ENCODE data around the gene HINT3.

Gene HINT3

DNA sequence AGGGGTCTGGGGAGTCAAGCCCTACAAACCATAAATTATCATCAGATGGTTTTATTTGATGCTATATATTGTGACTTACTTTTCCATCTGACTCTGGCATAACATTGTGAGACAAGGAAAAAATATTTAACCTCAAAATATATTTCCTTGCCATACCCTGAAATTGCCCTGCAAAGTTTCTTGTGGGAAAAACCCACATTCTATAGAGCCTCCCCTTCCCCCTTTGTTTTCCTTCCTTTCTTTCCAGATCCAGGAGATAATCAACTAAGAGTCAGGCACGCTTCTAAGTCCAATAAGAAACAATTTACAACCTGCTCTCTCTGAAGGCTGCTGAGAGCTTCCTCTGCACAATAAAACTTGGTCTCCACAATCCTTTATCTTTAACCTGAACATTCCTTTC, 17.5 kb upstream of the HINT3 start:
- Histone ChIP-seq H3K27ac (ENCODE audit: insufficient read depth, low read length, poor library complexity, severe bottlenecking) (no peak overlapping the region), H3K36me3 (ENCODE audit: control insufficient read depth, insufficient read depth, low read length) (no peaks in the 10 kb centered on the region), H3K4me3 (ENCODE audit: insufficient read depth, low read depth, low read length, poor library complexity, severe bottlenecking) (no peak overlapping the region), H3K9me3 (ENCODE audit: control insufficient read depth, low read length) (no peaks in the 10 kb centered on the region), H3K4me1 (ENCODE audit: control insufficient read depth, insufficient read depth, low read length, poor library complexity, severe bottlenecking) (no peaks in the 10 kb centered on the region), H3K27me3 (replicated peaks; ENCODE audit: control insufficient read depth, insufficient read depth, low read length, poor library complexity, severe bottlenecking) (no peaks in the 10 kb centered on the region)
- DNase-seq = no peak

DNA sequence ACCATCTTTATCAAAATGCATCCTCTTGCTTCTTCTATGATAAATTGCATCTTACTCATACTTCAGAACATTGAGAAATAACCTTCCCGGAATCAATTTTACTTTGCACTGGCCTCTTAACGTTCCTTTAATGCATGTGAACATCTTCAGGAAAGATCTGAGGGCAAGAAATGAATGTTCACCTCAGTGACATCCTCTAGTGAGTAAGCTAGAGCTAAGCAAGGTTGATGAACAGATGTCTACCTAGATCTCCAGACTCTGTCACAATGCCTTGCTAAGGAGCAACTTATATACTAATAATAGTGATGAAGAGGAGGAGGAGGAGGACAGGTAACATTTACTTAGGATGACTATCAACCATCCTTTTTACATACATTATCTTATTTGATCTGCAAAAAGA, 16.8 kb upstream of the HINT3 start:
- DNase-seq = no peak
- H3K27me3 ChIP-seq (replicated peaks; ENCODE audit: control insufficient read depth, insufficient read depth, low read length, poor library complexity, severe bottlenecking) = no peaks in the 10 kb centered on the region
- H3K4me3 ChIP-seq (ENCODE audit: insufficient read depth, low read depth, low read length, poor library complexity, severe bottlenecking) = no peak overlapping the region
- H3K4me1 ChIP-seq (ENCODE audit: control insufficient read depth, insufficient read depth, low read length, poor library complexity, severe bottlenecking) = no peaks in the 10 kb centered on the region
- no peaks in the 10 kb centered on the region for H3K36me3 ChIP-seq (ENCODE audit: control insufficient read depth, insufficient read depth, low read length)
- no peaks in the 10 kb centered on the region for H3K9me3 ChIP-seq (ENCODE audit: control insufficient read depth, low read length)
- H3K27ac ChIP-seq (ENCODE audit: insufficient read depth, low read length, poor library complexity, severe bottlenecking) = no peak overlapping the region

DNA sequence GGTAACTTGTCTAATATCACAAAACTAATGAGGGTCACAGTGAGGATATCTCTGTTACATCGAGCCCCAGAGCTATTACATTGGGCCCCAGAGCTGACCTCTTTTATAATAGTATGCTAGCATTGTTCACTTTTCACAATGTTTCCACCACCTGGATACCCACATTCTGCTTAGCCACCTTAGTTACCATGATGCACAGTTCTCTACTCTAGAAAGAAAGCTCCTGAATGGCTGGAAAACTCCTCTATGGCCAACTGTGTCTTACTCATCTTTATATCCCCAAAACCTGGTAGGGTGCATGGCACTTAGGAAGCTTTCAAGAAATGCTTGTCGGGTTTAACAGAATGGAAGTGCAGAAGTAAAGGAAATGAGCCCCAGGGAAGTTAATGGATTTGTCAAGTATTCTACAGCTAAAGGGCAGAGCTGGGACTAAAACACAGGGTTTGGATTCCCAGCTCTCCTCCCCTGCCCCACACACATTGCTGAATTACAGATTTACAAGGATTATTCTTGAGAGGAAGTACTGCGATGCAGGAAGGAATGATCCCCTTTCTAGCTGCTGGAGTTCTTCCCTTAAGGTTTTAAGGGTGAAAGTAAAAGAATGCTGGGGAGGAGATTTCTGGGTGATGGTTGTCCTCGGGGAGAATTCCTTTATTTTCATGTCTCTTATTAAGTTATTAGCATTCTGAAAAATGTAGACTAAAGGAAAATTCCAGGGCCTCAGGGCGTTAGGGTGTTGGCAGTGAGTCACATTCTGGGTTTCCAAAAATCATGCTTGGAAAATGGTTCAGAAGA, 16.1 kb upstream of the HINT3 start:
- H3K4me3 ChIP-seq (ENCODE audit: insufficient read depth, low read depth, low read length, poor library complexity, severe bottlenecking) = no peak overlapping the region
- no peaks in the 10 kb centered on the region for H3K9me3 ChIP-seq (ENCODE audit: control insufficient read depth, low read length)
- no peak for DNase-seq
- H3K4me1 ChIP-seq (ENCODE audit: control insufficient read depth, insufficient read depth, low read length, poor library complexity, severe bottlenecking) = no peaks in the 10 kb centered on the region
- no peak overlapping the region for H3K27ac ChIP-seq (ENCODE audit: insufficient read depth, low read length, poor library complexity, severe bottlenecking)
- H3K36me3 ChIP-seq (ENCODE audit: control insufficient read depth, insufficient read depth, low read length) = no peaks in the 10 kb centered on the region
- H3K27me3 ChIP-seq (replicated peaks; ENCODE audit: control insufficient read depth, insufficient read depth, low read length, poor library complexity, severe bottlenecking) = no peaks in the 10 kb centered on the region

DNA sequence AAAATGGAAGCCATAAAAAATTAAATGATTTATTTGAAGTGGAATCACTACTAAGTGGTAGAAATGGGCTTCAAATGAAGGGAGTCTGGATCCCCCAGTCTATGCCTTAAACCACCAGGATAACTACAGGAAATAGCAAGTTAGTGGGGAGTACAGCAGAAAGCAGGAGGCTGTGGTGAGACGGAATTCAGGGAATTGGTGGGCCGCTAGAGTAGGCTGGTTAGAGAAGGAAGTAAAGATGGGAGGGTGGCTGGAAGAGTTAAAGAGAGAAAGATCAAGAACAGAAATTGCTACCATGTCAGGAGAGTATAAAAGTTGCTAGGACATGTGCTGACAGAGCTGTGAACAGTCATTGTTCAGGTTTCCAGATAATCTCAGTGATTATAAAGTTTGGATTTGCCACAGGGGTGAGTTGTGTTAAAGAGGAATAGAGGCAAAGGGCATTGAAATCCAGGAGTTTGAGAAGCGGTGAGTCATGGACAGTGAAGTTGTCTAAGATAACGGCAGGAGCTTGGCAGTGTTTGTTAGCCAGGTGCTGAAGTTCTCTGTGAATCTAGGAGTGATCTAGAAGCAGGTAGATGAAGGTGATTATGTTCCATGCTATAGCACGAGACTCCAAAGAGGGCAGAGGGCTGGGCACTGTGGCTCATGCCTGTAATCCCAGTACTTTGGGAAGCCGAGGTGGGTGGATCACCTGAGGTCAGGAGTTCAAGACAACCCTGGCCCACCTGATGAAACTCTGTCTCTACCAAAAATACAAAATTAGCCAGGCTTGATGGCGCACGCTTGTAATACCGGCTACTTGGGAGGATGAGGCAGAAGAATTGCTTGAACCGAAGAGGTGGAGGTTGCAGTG, 13.7 kb upstream of the HINT3 start:
- Histone ChIP-seq H3K4me1 (ENCODE audit: control insufficient read depth, insufficient read depth, low read length, poor library complexity, severe bottlenecking) (no peaks in the 10 kb centered on the region), H3K27ac (ENCODE audit: insufficient read depth, low read length, poor library complexity, severe bottlenecking) (no peak overlapping the region), H3K9me3 (ENCODE audit: control insufficient read depth, low read length) (no peaks in the 10 kb centered on the region), H3K27me3 (replicated peaks; ENCODE audit: control insufficient read depth, insufficient read depth, low read length, poor library complexity, severe bottlenecking) (no peaks in the 10 kb centered on the region), H3K4me3 (ENCODE audit: insufficient read depth, low read depth, low read length, poor library complexity, severe bottlenecking) (no peak overlapping the region), H3K36me3 (ENCODE audit: control insufficient read depth, insufficient read depth, low read length) (no peaks in the 10 kb centered on the region)
- DNase-seq = no peak

DNA sequence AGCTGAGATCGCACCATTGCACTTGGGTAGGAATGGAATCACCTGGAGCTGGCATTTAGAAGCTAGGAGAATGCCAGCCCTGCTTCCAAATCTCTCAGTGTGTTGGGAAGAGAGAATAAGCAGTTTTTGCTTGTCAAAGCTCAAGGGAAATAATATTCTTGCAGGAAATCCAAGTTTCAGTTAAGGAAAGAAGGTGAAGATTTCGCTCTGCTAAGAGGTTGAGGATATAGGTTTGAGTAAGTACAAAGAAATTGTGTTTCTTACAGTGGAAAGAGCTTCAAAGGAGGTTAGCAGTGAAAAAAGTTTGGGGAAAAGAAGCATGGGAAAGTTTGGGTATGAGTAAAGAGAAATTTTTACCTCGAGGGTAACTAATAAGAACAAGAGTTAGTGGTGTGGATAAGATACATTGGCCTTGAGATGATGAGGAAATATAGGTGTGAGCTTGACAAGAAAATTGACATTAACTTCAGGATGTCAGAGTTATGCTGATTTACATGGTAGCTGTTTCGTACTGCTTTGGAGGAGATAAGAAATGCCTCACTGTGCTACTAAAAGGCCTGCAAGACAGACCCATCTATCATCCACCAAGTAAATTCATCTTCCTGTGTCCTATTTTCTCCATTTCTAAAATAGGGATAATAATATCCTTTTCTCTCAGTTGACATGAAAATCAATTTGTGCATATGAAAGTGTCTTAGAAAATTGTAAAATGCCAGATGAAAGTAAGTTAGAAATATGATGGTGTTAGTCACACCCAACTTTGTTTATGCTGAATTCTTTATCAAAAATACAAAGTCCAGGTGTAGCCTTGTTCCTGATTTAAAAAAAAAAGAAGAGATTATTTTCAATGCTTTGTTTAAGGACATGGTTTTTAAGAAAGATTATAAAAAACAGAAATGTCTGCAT, 12.8 kb upstream of the HINT3 start:
- Histone ChIP-seq H3K36me3 (ENCODE audit: control insufficient read depth, insufficient read depth, low read length) (no peaks in the 10 kb centered on the region), H3K9me3 (ENCODE audit: control insufficient read depth, low read length) (no peaks in the 10 kb centered on the region), H3K4me3 (ENCODE audit: insufficient read depth, low read depth, low read length, poor library complexity, severe bottlenecking) (no peak overlapping the region), H3K27ac (ENCODE audit: insufficient read depth, low read length, poor library complexity, severe bottlenecking) (no peak overlapping the region), H3K27me3 (replicated peaks; ENCODE audit: control insufficient read depth, insufficient read depth, low read length, poor library complexity, severe bottlenecking) (no peaks in the 10 kb centered on the region), H3K4me1 (ENCODE audit: control insufficient read depth, insufficient read depth, low read length, poor library complexity, severe bottlenecking) (no peaks in the 10 kb centered on the region)
- no peak for DNase-seq

DNA sequence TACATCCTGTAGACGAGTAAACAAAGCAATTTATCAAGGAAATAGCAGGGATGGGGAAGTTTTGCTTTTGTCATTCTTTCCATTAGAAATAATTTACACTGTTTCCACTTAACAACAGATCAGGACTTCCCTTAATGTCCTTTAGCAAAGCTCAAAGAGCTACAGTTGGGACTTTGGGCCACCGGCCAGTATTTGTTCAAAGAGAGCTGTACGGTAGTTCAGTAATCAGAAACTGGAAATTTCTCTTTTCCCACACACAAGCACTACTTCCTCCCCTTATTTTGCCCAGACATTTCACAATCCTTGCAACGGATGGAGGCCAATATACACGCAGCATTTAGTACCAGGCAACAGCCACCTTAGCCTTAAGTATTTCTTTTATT, 12.1 kb upstream of the HINT3 start:
- Histone ChIP-seq H3K36me3 (ENCODE audit: control insufficient read depth, insufficient read depth, low read length) (no peaks in the 10 kb centered on the region), H3K27me3 (replicated peaks; ENCODE audit: control insufficient read depth, insufficient read depth, low read length, poor library complexity, severe bottlenecking) (no peaks in the 10 kb centered on the region), H3K9me3 (ENCODE audit: control insufficient read depth, low read length) (no peaks in the 10 kb centered on the region), H3K4me1 (ENCODE audit: control insufficient read depth, insufficient read depth, low read length, poor library complexity, severe bottlenecking) (no peaks in the 10 kb centered on the region), H3K27ac (ENCODE audit: insufficient read depth, low read length, poor library complexity, severe bottlenecking) (no peak overlapping the region), H3K4me3 (ENCODE audit: insufficient read depth, low read depth, low read length, poor library complexity, severe bottlenecking) (no peak overlapping the region)
- DNase-seq = no peak

DNA sequence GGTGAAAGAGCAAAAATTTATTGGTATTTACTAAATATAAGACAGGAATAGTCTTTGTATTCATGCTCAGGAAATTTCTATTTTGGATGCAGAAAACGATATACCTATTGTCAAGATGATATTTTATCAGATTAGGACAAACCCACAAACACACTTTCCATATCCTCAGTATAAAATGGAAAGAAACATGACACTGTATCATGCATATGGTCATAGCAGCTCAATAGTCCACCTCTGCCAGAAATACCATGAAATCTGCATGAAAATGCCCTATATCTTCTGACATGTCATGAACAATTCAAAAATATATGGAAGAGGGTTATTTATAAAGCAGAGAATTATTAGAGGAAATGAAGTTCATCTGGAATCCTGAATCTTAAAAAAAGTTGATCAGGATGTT, 11.7 kb upstream of the HINT3 start:
- H3K36me3 ChIP-seq (ENCODE audit: control insufficient read depth, insufficient read depth, low read length) = no peaks in the 10 kb centered on the region
- H3K9me3 ChIP-seq (ENCODE audit: control insufficient read depth, low read length) = no peaks in the 10 kb centered on the region
- no peaks in the 10 kb centered on the region for H3K27me3 ChIP-seq (replicated peaks; ENCODE audit: control insufficient read depth, insufficient read depth, low read length, poor library complexity, severe bottlenecking)
- no peak overlapping the region for H3K27ac ChIP-seq (ENCODE audit: insufficient read depth, low read length, poor library complexity, severe bottlenecking)
- no peaks in the 10 kb centered on the region for H3K4me1 ChIP-seq (ENCODE audit: control insufficient read depth, insufficient read depth, low read length, poor library complexity, severe bottlenecking)
- DNase-seq = no peak
- H3K4me3 ChIP-seq (ENCODE audit: insufficient read depth, low read depth, low read length, poor library complexity, severe bottlenecking) = no peak overlapping the region

DNA sequence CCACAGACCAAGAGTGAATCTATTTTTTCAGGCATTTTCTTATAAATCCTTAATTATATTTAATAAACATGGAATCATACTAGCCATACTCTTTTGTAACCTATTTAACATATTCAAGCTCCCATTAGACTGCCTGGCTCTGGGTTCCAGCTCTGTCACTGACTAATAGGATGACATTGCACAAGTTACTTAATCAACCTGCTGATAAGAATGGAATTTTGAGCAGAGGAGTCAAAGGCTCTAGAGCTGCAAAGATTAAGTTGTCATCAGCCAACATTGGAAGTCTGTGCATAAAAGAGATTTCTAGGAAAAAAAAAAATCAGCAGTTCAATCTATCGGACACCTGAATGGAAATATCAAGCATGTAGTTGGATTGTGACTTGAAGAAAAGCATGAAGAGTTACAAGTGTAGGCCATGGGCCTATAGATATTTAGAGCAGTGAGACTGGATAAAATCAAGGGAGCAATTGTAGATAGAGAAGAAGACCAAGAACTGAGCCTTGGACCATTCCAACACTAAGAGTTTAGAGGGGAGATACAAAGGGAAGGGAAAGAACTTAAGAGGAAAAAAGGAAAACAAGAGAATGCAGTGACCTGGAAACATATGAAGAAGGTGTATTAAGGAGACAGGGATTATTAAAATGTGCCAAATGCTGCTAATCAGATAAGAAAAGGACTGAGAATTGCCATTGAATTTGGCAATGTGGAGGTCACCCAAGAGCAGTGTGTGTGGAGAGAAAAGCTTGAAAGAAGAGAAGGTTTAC, 11.0 kb upstream of the HINT3 start:
- Histone ChIP-seq H3K27me3 (replicated peaks; ENCODE audit: control insufficient read depth, insufficient read depth, low read length, poor library complexity, severe bottlenecking) (no peaks in the 10 kb centered on the region), H3K4me3 (ENCODE audit: insufficient read depth, low read depth, low read length, poor library complexity, severe bottlenecking) (no peak overlapping the region), H3K27ac (ENCODE audit: insufficient read depth, low read length, poor library complexity, severe bottlenecking) (no peak overlapping the region), H3K36me3 (ENCODE audit: control insufficient read depth, insufficient read depth, low read length) (no peaks in the 10 kb centered on the region), H3K9me3 (ENCODE audit: control insufficient read depth, low read length) (no peaks in the 10 kb centered on the region), H3K4me1 (ENCODE audit: control insufficient read depth, insufficient read depth, low read length, poor library complexity, severe bottlenecking) (no peaks in the 10 kb centered on the region)
- DNase-seq = no peak

DNA sequence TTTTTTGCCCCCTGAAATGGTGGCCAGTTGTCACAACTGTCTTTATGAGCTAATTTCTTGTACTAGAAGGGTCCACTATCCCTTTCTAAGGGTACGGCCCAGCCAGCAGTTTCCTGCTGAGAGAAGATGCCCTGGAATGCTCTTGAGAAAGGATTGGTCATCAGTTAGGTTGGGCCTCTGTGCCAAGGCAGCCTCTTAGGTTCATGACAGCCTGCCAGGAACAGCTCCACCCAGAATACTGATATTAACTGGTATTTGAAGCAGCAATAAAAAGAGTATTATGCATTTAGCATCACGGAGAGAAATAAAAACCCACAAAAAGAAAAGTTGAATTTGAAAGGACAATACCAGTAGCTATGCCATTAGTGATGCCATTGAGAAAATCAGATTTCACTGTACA, 9.0 kb upstream of the HINT3 start:
- no peak for DNase-seq
- no peak overlapping the region for H3K4me3 ChIP-seq (ENCODE audit: insufficient read depth, low read depth, low read length, poor library complexity, severe bottlenecking)
- H3K4me1 ChIP-seq (ENCODE audit: control insufficient read depth, insufficient read depth, low read length, poor library complexity, severe bottlenecking) = no peaks in the 10 kb centered on the region
- no peaks in the 10 kb centered on the region for H3K27me3 ChIP-seq (replicated peaks; ENCODE audit: control insufficient read depth, insufficient read depth, low read length, poor library complexity, severe bottlenecking)
- H3K36me3 ChIP-seq (ENCODE audit: control insufficient read depth, insufficient read depth, low read length) = no peaks in the 10 kb centered on the region
- no peak overlapping the region for H3K27ac ChIP-seq (ENCODE audit: insufficient read depth, low read length, poor library complexity, severe bottlenecking)
- no peaks in the 10 kb centered on the region for H3K9me3 ChIP-seq (ENCODE audit: control insufficient read depth, low read length)

Measured in effector memory CD4-positive, alpha-beta T cell (primary cell).